Left cardiac atrium (tissue), 4 donors: ENCODE measurements around the gene NEK2. TPM values are rescaled to one million over a fixed set of nuclear protein-coding genes. Genes with fewer than 3 reads are reported as not detected.
"Not testable (repeated sequence)": the region's sequence is repeated elsewhere in the genome, so short reads cannot be mapped to it uniquely, and the experiment has no call there.

Experiments used
- ATAC-seq, 2 donors: fragments of 200-7000 bp; cut with Tn5 transposase; one replicate each; pipeline ENCODE4 v1.9.1; 2020; ENCODE audit warnings: mild to moderate bottlenecking in 2 of 2, moderate library complexity in 2 of 2
- DNase-seq: peaks from one replicate; pipeline ENCODE4 v3.0.0-alpha.2; 2020
- intact Hi-C, 2 donors: fragments of 100-400 bp; cut with DNase I; formaldehyde crosslinking; loops; one replicate each; pipeline versions ENCODE4 v1.14.1 to v1.15.1; 2022 to 2023
- total RNA-seq, 2 donors: library from RNA; stranded (reverse); fragmentation: NEBNext Ultra II Directional; extraction: Animal tissue kit (Norgen Biotek cat#: 25700); gene quantifications; one replicate each; pipeline ENCODE4 v1.2.1, GENCODE V29; 2021
- donor health status: DM: no; HTN: yes; CAD: no.
- donor health status: DM: no; HTN: yes; CAD: no; lungs with severe emphysema.
- donor health status: DM: yes; HTN: yes; CAD: no.
- donor health status: Dilated cardiomyopathy.

NEK2 gene
- total RNA-seq, 2 donors from 2014 or later, result 0.18 to 0.68 TPM

- no peak for ATAC-seq
These were observed 14.7 kb downstream of the NEK2 start for GRCh38 chr1:211660718-211661222.

DNA sequence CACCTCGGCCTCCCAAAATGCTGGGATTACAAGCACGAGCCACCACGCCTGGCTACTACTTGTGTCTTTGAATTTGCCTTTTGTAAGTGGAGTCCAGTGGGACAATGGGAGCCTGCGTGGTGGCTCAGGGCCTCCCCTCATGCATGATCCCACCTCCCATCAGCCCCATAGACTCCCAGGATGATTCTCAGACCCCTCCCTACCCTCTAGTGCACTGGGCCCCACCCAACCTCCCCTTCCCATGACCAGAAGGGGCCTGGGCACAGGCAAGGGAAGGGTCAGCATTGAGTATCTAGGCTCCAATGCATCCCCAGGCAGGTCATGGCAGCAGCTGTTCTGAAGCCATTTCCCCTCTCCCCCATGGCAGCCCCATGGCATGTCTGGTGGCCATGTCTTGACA lies 18.7 kb downstream of the NEK2 start:
- ATAC-seq, result no peak
- intact Hi-C loops, result loop anchor here in 1 of 2 donors (10.0 kb wide), 1 partner anchor 142 kb away; no protein-coding TSS in a partner anchor
- DNase-seq, result no peak

More at GRCh38 chr1:211660718-211661222, 14.7 kb downstream of the NEK2 start:
- DNase-seq, result no peak
- intact Hi-C loops, result no loop called here

DNA sequence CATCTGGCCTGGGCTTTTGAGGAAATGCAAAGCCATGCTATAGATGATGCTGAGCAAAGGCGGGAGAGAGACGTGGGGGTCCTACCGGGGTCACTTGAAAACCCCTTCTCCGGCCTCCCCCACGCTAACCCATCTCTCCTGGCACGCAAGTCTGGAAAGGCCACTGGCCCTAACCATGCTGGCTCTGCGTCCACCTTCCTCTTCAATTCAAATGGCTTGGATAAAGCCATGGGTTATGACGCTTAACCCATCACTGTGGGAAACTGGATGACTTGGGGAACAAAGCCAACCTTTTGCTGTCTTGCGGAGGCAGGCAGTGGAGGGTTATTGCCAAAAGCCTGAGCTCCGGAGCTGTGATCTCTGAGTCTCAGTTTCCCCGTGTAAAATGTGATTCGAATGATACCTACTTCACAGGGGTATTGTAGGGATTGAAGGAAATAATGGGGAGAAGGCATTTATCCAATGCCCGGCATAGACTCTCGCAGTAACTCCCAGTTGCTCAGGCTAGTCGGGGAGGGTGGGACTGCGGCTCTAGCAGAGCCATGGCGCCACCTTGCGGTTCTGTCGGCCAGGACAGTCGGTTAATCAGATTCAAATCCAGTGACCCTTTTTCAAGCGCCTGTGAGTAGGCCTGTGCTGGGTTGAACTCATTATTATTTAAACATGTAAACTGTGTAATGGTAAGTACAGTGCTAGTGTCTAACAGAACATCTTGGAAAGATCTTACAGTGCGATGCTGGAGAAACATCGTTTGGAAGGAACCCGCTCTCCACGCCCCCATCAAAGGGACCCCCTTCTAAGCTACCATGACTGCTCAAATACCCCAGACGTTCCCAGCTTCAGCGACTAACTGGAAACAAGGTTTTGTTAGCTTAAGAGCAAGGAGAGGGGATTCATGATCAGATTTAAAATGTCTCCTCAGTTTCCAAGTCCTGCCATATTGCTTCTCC lies 20.3 kb downstream of the NEK2 start:
- DNase-seq (peak; percentile 89), ATAC-seq (peak; percentile 95 to 96)
- intact Hi-C loops, result loop anchor here (2.0 to 10.0 kb wide), 3 partner anchors 140 to 184 kb away; no protein-coding TSS in a partner anchor

- intact Hi-C loops, result loop anchor here (2.0 to 10.0 kb wide), 3 partner anchors 139 to 183 kb away; no protein-coding TSS in a partner anchor
- ATAC-seq (no peak), DNase-seq (no peak)
These were observed 21.4 kb downstream of the NEK2 start for GRCh38 chr1:211653959-211654496.

- ATAC-seq, result no peak
- DNase-seq, result no peak
- intact Hi-C loops, result loop anchor here in 1 of 2 donors (10.0 kb wide), 1 partner anchor 138 kb away; no protein-coding TSS in a partner anchor
These were observed 22.1 kb downstream of the NEK2 start for GRCh38 chr1:211653293-211653692.

GRCh38 chr1:211652371-211652770 lies 23.1 kb downstream of the NEK2 start:
- intact Hi-C loops, result loop anchor here in 1 of 2 donors (10.0 kb wide), 1 partner anchor 138 kb away; no protein-coding TSS in a partner anchor
- ATAC-seq (no peak), DNase-seq (no peak)

DNA sequence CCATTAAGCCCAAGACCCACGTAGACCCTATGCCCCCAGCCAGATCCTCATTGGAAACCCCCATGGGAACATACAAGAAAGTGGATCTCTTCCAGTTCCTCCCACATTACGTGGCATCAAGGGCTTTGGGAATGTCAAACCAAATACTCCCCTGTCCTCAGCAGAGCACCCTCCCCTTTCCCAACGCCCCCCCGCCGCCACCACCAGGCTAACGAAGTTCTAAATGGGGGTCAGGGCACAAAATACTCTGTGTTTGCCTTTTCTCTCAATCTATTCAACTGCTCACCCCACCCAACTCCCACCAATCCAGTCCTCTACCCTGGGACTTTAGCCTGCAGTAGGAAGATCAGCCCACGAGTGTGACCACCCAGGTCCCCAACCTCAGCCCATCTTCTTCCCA lies 24.5 kb downstream of the NEK2 start:
- no peak for ATAC-seq
- DNase-seq, result no peak
- intact Hi-C loops, result loop anchor here in 1 of 2 donors (10.0 kb wide), 1 partner anchor 136 kb away; no protein-coding TSS in a partner anchor

- intact Hi-C loops, result loop anchor here in 1 of 2 donors (2.0 kb wide), 1 partner anchor 72 kb away; no protein-coding TSS in a partner anchor
- DNase-seq, result peak; percentile 60
- ATAC-seq, result peak in 1 of 2 donors; percentile 63
These were observed 26.2 kb downstream of the NEK2 start for GRCh38 chr1:211648980-211649934.

- peak; percentile 17 to 53 for ATAC-seq
- no peak for DNase-seq
- intact Hi-C loops, result loop anchor here in 1 of 2 donors (2.0 kb wide), 1 partner anchor 72 kb away; no protein-coding TSS in a partner anchor
These were observed 27.1 kb downstream of the NEK2 start for GRCh38 chr1:211648336-211648735.

- DNase-seq, result no peak
- ATAC-seq, result no peak
- intact Hi-C loops, result loop anchor here in 1 of 2 donors (2.0 kb wide), 1 partner anchor 71 kb away; no protein-coding TSS in a partner anchor
These were observed 27.7 kb downstream of the NEK2 start for GRCh38 chr1:211647711-211648121.

DNA sequence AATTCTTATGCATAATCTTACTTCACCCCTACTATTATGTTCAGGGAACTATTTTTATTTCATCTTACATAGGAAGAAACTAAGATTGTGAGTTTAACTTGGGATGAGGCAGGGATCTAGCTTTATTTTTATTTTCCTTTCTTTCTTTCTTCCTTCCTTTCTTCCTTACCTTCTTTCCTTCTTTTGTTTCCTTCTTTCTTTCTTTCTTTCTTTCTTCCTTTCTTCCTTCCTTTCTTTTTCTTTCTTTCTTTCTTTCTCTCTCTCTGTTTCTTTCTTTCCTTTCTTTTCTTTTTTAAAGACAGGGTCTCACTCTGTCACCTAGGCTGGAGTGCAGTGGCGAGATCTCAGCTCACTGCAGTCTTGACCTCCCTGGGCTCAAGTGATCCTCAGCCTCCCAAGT lies 28.9 kb downstream of the NEK2 start:
- DNase-seq (no peak), ATAC-seq (no peak)
- intact Hi-C loops, result no loop called here

GRCh38 chr1:211645601-211646000 lies 29.8 kb downstream of the NEK2 start:
- DNase-seq, ATAC-seq, intact Hi-C loops: not testable (repeated sequence)

DNA sequence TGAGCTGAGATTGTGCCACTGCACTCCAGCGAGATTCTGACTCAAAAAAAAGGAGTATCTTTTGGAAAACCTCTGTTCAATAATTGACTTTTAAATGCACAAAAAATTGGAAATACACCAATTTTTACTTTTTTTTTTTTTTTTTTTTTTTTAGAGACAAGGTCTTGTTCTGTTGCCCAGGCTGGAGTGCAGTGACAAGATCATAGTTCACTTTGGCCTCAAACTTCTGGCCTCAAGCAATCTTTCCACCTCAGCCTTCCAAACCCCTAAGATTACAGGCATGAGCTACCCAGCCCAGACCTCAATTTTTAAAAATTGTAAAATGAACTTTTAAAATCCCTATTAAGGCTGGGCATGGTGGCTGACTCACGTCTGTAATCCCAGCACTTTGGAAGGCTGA lies 30.8 kb downstream of the NEK2 start:
- no peak for DNase-seq
- intact Hi-C loops, result loop anchor here in 1 of 2 donors (5.0 kb wide), 1 partner anchor 62 kb away; no protein-coding TSS in a partner anchor
- ATAC-seq, result no peak

DNA sequence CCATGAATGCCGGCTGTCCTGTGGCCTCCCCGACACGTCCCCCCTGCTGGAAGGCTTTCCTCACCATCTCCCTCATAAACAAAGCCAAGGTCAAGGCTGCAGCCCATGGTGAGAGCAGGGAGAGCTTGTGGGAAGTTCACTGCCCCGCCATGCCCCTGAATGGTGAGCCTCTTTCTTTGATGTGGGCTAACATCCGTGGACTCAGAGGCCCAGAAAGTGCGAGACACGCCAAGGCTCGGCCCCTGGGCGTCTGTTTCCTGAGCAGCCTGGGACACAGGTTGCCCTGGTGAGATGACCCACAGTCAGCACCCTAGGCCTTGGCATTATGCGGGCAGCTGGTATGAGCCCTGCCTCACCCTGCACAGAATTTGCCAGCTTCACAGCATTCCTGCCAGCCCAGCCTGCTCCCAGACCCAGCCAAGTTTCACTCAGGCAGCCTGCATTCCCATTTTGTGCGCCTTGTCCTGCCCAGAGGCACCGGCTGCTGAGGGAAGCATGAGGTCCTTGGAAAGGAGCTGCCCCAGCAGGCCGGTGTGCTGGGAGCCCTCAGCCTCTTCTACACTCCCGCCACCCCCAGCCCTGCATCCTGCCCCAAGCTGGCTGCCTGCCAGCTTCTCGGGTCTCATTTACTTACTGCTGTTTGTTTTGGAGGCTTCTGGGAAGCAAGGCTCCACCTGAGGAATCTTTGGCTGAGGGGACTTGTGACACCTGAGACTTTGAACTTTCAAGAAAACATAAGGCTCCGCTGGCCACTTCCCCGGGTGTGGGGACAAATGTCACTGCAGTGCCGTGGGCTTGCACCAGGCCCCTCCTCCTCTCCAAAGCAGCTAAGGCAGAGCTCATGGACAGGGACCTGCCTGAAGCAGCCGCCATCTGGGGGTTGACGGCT lies 31.9 kb downstream of the NEK2 start:
- intact Hi-C loops, result loop anchor here in 1 of 2 donors (5.0 kb wide), 1 partner anchor 61 kb away; no protein-coding TSS in a partner anchor
- no peak for DNase-seq
- ATAC-seq, result peak; percentile 74 to 75

- DNase-seq (no peak), ATAC-seq (no peak)
- intact Hi-C loops, result loop anchor here in 1 of 2 donors (5.0 kb wide), 1 partner anchor 61 kb away; no protein-coding TSS in a partner anchor
These were observed 32.6 kb downstream of the NEK2 start for GRCh38 chr1:211642870-211643269.

DNA sequence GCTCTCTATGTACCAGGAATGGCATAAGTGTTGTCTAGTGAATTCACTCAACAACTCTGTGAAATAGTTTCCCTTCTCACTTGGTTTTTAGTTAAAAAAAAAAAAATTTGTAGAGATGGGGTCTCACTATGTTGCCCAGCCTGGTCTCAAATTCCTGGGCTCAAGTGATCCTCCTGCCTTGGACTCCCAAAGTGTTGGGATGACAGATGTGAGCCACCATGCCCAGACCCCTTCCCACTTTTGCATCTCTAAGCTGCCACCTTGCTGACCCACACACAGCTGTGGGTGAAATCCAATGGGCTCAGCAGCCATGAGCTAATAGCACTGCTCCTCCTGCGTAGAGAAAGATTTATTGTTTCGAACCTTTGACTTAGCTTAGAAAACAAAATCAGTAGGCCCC lies 33.5 kb downstream of the NEK2 start:
- no peak for ATAC-seq
- DNase-seq, result no peak
- intact Hi-C loops, result loop anchor here in 1 of 2 donors (5.0 kb wide), 1 partner anchor 60 kb away; no protein-coding TSS in a partner anchor
